Activated T-helper 17 cell treated with anti-CD3 and anti-CD28 coated beads, Interleukin-2, amount 50 U/mL, for 72 hours (primary cell): ENCODE results near the gene ERN1. TPM values are rescaled to one million over a fixed set of nuclear protein-coding genes. Genes with fewer than 3 reads are reported as not detected.

Source experiments
- ATAC-seq: fragments of 150-1000 bp; cut with Tn5 transposase; replicated peaks from 2 replicates; pipeline ENCODE4 v1.10.0; 2021; ENCODE audit warnings: mild to moderate bottlenecking, moderate library complexity
- H3K27ac Mint-ChIP-seq: one replicate; pipeline ENCODE4 v1.8.0; 2022; ENCODE audit warnings: mixed read lengths
- H3K27me3 Mint-ChIP-seq: one replicate; pipeline ENCODE4 v1.8.0; 2022; ENCODE audit warnings: mixed read lengths
- H3K36me3 Mint-ChIP-seq: one replicate; pipeline ENCODE4 v1.8.0; 2022; ENCODE audit warnings: low read depth, mild to moderate bottlenecking, mixed read lengths
- H3K4me1 Mint-ChIP-seq: one replicate; pipeline ENCODE4 v1.8.0; 2022; ENCODE audit warnings: mixed read lengths
- H3K4me3 Mint-ChIP-seq: one replicate; pipeline ENCODE4 v1.8.0; 2022; ENCODE audit warnings: mild to moderate bottlenecking, mixed read lengths
- H3K9me3 Mint-ChIP-seq: one replicate; pipeline ENCODE4 v1.8.0; 2022; ENCODE audit warnings: mixed read lengths
- total RNA-seq, 2 donors: library from RNA; stranded (reverse); gene quantifications; one replicate each; pipeline ENCODE4 v1.2.3, GENCODE V29; 2022

ERN1 gene
- total RNA-seq, 2 donors from 2014 or later, result 42.2 to 93.3 TPM

DNA sequence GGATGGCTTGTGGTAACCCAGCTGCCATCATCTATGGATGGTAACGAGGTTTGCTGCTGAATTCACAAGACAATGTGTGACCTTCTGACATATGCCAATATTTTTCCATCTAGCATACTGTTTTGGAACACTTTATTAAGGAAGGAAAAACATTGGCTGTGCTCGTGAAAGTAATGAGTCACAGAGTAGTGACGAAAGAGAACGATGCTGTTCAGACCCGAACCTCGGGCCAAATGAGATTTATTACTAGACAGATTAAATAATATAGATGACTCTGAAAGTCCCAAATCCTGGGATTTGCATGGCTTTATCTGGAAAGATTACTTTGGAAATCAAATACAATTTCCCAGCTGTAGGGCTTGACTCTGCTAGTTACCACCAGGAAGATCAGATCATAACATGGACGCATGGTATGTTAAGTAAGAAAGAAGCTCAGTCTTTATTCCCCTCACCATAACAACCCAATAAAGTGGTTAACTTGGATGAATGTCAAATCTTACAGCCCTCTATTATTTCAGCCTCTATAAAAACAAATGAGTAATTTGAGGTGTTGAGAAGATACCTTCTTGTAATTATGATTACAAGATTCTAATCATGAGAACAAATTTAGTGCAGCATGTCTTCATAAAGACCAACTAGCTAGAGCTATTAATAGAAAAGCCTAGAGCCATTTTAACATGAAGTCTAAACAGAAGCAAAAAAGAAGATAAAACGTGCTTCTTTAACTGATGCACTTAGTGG lies 32.6 kb downstream of the ERN1 start:
- H3K4me3 Mint-ChIP-seq, result peak overlapping the region; percentile 62
- ATAC-seq, result no peak
- no peaks in the 10 kb centered on the region for H3K27me3 Mint-ChIP-seq
- peak overlapping the region; percentile 78 for H3K27ac Mint-ChIP-seq
- no peaks in the 10 kb centered on the region for H3K9me3 Mint-ChIP-seq
- H3K36me3 Mint-ChIP-seq, result peaks cover 87% of the 10 kb centered on the region
- peaks cover 58% of the 10 kb centered on the region for H3K4me1 Mint-ChIP-seq

DNA sequence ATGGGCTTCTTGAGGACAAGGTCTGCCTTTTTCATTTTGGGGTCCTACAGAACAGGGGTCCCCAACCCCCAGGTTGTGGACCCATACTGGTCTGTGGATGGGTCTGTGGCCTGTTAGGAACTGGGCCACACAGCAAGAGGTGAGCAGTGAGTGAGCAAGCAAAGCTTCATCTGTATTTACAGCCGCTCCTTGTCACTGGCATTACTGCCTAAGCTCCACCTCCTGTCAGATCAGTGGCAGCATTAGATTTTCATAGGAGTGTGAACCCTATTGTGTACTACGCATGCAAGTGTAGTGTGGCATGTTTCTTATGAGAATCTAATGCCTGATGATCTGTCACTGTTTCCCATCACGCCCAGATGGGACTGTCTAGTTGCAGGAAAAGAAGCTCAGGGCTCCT lies 33.9 kb downstream of the ERN1 start:
- Mint-ChIP-seq H3K4me1 (peaks cover 70% of the 10 kb centered on the region), H3K36me3 (peaks cover 86% of the 10 kb centered on the region), H3K27me3 (no peaks in the 10 kb centered on the region), H3K9me3 (no peaks in the 10 kb centered on the region), H3K27ac (peak overlapping the region; percentile 73), H3K4me3 (peak overlapping the region; percentile 51)
- ATAC-seq, result no peak

DNA sequence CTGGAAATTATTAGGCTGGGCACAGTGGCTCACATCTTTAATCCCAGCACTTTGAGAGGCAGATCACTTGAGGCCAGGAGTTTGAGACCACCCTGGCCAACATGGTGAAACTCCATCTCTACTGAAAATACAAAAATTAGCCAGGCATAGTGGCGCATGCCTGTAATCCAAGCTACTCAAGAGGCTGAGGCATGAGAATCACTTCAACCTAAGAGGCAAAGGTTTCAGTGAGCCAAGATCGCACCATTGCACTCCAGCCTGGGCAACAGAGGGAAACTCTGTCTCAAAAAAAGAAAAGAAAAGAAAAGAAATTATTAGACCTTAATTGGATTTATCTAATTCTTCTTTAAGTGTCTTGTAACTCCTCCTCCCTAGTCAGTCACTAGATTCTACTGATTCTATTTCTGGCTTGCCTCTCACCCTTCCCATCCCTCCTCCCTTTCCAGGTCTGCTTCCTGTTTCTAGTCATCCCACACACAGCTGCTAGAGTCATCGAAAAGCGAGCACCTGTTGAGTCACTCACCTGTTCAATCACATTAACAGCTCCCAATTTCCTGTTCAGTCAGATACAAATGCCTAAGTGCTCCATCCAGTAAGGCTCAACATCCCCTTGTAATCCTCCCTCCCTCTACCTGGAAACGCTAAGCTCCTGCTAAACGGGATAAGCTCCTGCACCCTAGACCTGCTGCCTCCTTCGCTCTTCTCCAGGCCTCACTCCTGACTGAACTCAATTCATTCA lies 34.6 kb downstream of the ERN1 start:
- peak; percentile 70 for ATAC-seq
- Mint-ChIP-seq H3K27ac (peak overlapping the region; percentile 73), H3K27me3 (no peaks in the 10 kb centered on the region), H3K36me3 (peaks cover 83% of the 10 kb centered on the region), H3K9me3 (no peaks in the 10 kb centered on the region), H3K4me1 (peaks cover 72% of the 10 kb centered on the region), H3K4me3 (peak overlapping the region; percentile 51)

DNA sequence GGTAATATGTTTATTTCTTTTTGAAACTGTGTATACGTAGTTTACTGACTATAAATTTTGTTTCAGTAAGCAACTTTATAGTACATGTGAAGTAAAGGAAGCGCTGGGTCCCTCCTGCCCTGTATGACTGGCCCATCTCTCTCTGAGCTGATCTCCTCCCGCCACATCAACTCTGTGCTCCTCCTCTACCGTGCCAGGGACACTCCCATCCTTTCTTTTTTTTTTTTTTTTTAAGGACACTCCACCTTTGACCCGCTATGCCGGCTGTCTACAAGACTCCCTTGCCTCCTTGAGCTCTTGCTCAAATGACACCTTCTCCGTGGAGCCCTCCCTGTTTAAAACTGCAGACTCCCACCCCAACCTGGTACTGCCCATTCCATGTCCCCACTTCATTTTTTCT lies 35.5 kb downstream of the ERN1 start:
- Mint-ChIP-seq H3K4me1 (peaks cover 72% of the 10 kb centered on the region), H3K36me3 (peaks cover 86% of the 10 kb centered on the region), H3K4me3 (peak overlapping the region; percentile 51), H3K27ac (peak overlapping the region; percentile 73), H3K27me3 (no peaks in the 10 kb centered on the region), H3K9me3 (no peaks in the 10 kb centered on the region)
- ATAC-seq, result no peak

DNA sequence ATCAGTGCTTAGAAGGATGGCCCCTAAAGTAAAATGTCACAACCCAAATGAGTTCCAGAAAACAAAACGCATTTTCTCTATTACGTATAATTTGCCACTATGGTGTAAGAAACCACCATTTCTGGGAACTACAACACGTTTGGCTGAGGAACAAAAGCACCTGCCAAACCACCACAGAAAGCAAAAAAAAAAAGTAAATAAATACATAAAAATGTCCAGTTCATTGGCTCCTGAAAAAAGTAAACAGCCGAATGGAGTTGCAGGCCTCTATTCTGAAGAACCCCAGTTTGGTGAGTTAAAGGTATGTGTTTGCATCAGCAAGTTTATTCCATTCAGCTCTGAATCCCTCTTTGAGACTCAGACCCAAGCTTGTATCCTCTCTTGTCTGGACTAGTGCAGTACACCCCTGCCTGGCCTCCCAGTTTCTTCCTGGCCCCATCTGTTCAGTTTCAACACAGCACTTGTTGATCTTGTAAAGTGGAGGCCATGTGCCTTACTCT lies 36.9 kb downstream of the ERN1 start:
- Mint-ChIP-seq H3K27ac (no peak overlapping the region), H3K27me3 (no peaks in the 10 kb centered on the region), H3K4me3 (no peak overlapping the region), H3K36me3 (peaks cover 89% of the 10 kb centered on the region), H3K4me1 (peaks cover 75% of the 10 kb centered on the region), H3K9me3 (no peaks in the 10 kb centered on the region)
- peak; percentile 23 for ATAC-seq

DNA sequence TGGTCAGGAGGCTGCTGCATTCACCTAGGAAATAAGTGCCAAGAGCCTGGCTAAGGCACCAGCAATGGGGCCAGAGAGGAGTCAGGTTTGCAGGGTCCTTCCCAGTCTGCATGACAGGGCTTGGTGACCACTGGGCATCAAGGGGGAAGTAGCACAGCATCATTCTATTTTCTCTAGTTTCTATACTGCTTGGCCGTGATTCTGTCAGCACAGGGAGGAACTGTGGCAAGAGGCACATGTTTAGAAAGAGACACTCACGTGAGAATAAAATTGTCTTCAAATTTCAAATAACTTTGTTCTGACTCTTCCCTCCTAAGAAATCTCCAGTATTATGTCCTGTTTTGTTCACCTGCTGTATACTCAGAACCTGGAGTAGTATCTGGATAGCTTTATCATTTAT lies 37.8 kb downstream of the ERN1 start:
- no peak overlapping the region for H3K27ac Mint-ChIP-seq
- ATAC-seq, result no peak
- peaks cover 83% of the 10 kb centered on the region for H3K36me3 Mint-ChIP-seq
- no peak overlapping the region for H3K4me3 Mint-ChIP-seq
- H3K27me3 Mint-ChIP-seq, result no peaks in the 10 kb centered on the region
- no peaks in the 10 kb centered on the region for H3K9me3 Mint-ChIP-seq
- H3K4me1 Mint-ChIP-seq, result peaks cover 79% of the 10 kb centered on the region

DNA sequence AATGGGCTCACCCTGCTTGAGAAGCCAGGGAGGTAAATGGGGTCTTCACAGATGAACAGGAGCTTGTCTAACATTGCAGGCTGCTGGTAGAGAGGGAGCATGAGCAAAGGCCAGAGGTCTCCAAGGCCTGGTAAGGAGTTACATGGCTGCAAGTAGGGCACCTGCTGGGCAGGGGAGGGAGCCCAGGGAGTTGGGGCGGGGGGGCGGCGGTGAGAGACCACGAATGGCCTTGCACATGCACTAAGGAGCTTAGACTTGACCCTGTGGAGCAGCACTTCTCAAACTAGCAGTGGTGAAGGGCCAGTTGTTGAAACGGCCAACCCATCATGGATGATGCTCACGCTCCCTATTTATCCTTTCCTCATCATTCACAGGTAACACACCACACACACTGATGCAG lies 38.4 kb downstream of the ERN1 start:
- Mint-ChIP-seq H3K27ac (no peak overlapping the region), H3K27me3 (no peaks in the 10 kb centered on the region), H3K36me3 (peaks cover 82% of the 10 kb centered on the region), H3K4me3 (no peak overlapping the region), H3K4me1 (peaks cover 75% of the 10 kb centered on the region), H3K9me3 (no peaks in the 10 kb centered on the region)
- ATAC-seq, result peak; percentile 1

DNA sequence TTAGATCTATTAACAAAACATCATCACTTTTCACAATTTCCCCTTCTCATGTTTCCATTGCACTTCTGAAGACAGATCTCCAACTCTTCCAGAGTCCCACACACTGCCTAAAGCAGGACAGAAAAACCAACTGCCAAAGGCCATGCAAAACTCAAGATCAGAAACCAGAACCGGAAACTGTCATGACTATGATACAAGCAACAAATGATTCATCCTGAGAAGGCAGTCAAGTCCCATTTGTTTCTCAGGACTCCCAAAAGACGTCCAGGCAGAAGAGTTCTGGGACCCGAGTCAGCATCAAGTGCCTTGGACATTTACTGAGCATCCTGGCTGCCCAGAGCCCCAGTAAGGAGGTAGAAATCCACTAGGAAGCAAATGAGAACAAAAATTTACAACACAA lies 38.8 kb downstream of the ERN1 start:
- H3K4me3 Mint-ChIP-seq, result no peak overlapping the region
- no peaks in the 10 kb centered on the region for H3K27me3 Mint-ChIP-seq
- peaks cover 77% of the 10 kb centered on the region for H3K36me3 Mint-ChIP-seq
- no peak overlapping the region for H3K27ac Mint-ChIP-seq
- no peaks in the 10 kb centered on the region for H3K9me3 Mint-ChIP-seq
- peaks cover 73% of the 10 kb centered on the region for H3K4me1 Mint-ChIP-seq
- peak; percentile 81 for ATAC-seq

DNA sequence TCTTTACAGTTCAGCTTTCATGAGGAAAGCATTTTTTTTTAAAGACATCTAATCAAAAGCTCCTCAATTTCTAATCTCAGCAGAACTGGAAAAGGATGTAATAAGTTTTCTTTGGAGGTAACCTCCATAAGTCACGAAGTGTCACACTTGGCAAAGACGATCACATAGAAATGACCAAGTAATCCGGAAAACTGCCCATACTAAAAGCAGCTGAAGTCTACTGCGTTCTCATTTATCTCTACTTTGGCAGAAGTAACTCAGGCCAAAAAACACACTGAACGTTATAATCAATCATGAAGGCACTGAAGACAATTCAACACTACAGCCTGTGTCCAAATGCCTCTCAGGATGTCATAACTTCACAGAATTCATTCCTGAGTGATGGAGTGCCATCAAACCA lies 39.8 kb downstream of the ERN1 start:
- Mint-ChIP-seq H3K27ac (no peak overlapping the region), H3K4me1 (peaks cover 63% of the 10 kb centered on the region), H3K27me3 (no peaks in the 10 kb centered on the region), H3K4me3 (no peak overlapping the region), H3K9me3 (no peaks in the 10 kb centered on the region), H3K36me3 (peaks cover 68% of the 10 kb centered on the region)
- ATAC-seq, result no peak

DNA sequence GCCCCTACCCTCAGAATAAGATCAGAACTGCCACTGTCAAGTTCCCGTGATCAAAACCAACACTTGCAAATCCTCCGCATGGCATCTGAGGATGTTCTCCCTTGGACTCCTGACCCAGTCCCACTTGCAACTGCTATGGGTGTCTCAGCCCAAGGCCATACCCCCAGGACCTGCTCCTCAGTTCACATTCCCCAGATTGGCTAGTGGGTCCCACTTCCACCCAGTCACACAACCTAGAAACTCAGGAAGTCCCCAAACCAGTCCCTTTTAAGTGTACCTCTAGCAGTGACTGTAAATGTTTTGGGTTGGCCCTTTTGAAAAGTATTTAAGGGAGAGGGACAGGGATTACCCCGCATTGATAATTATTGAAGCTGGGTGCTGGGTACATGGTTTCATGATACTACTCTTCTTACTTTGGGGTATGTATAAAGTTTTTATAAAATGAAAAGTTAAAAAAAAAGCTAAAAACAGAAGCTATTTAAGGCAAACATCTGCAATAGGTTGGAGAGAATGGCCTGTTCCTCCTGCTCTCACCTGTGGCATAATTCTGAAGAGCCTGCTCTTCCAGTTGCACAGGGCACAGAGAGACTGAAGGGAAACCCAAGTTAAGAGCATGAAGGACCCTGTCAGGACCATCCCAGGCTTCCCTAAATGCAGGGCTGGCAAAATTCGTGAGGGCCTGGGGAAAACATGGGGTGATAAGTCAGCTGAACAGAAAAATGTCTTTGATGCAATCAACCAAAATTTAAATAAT lies 42.5 kb downstream of the ERN1 start:
- Mint-ChIP-seq H3K4me1 (peaks cover 46% of the 10 kb centered on the region), H3K36me3 (peaks cover 46% of the 10 kb centered on the region), H3K27ac (no peak overlapping the region), H3K9me3 (no peaks in the 10 kb centered on the region), H3K27me3 (no peaks in the 10 kb centered on the region), H3K4me3 (no peak overlapping the region)
- ATAC-seq, result peak; percentile 14

DNA sequence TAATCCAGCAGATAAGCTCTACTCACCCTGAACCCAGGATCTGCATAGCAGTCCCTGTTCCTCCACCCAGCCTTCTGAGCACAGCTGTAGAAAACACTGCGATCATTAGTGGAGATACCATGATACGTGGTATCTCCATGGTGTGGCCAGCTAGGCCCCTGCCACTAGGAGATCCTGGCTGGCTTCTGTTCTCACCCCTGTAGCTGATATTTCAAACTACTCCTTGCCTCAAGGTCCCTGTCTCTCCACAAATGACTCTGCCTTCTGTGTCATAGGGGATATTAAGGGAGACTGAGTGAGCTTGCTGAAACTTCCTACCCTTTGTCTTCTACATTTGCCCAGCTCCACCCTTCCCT lies 44.3 kb downstream of the ERN1 start:
- peak; percentile 63 for ATAC-seq
- no peaks in the 10 kb centered on the region for H3K27me3 Mint-ChIP-seq
- peaks cover 49% of the 10 kb centered on the region for H3K36me3 Mint-ChIP-seq
- peaks cover 39% of the 10 kb centered on the region for H3K4me1 Mint-ChIP-seq
- H3K4me3 Mint-ChIP-seq, result no peak overlapping the region
- H3K9me3 Mint-ChIP-seq, result no peaks in the 10 kb centered on the region
- no peak overlapping the region for H3K27ac Mint-ChIP-seq

DNA sequence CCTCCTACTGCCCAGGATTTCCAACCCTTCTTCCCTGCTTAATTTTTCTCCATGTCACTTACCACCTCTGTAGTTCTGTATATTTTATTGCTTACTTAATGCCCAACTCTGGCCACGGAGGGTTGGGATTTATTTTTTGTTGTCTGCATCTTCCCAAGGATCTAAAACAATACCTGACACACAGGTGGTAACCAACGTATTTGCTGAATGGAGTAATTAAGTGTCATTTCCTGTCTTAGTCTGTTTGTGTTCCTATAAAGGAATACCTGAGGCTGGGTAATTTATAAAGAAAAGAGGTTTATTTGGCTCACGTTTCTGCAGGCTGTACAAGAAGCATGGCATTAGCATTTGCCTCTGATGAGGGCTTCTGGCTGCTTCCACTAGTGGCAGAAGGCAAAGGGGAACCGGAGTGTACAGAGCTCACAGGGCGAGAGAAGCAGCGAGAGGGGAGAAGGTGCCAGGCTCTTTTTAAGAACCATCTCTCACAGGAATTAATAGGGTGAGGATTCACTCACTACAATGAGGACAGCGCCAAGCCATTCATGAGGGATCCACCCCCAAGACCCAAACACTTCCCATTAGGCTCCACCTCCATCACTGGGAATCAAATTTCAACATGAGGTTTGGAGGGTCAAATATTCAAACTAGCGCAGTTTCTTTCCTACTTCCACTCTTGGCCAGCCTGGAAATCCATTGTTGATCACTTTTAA lies 44.8 kb downstream of the ERN1 start:
- Mint-ChIP-seq H3K27me3 (no peaks in the 10 kb centered on the region), H3K4me1 (peaks cover 39% of the 10 kb centered on the region), H3K9me3 (no peaks in the 10 kb centered on the region), H3K36me3 (peaks cover 51% of the 10 kb centered on the region), H3K4me3 (no peak overlapping the region), H3K27ac (no peak overlapping the region)
- ATAC-seq, result no peak

DNA sequence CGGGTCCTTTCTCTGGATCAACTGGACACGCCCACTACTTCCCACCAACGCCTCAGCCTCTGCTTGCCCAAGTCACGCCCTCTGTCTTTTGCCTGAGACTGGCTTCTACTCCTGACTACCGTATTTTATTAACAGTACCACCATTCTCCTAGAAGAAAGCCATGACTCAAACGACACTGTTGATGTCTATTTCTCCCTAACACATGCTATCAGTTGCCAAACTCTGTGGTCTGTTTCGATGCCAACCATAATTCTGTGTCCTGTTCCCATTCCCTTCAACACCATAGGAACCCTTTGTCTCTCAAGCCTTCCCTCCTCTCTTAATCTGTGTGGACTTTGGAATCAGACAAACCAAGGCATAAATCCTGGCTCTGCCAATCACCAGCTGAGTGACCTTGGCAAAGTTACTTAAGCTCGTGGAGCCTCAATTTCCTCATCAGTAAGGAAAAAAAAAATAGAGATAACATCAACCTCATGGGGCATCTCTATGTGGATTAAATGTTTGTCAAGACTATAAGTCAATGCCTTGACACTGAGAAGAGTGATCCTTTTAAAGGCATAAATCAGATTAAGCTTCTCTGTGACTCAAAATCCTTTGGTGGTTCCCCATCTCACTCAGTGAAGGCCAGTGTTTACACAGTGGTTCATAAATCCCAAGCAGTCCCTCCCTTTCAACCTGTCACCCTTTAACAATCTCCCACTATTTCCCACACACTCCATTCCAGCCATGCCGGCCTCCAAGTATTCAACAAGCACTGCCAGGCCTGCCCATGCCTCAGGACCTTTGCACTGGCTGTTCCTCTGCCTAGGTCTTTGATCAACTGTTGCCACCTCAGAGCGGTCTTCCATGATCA lies 45.6 kb downstream of the ERN1 start:
- H3K4me3 Mint-ChIP-seq, result no peak overlapping the region
- H3K36me3 Mint-ChIP-seq, result peaks cover 51% of the 10 kb centered on the region
- no peak overlapping the region for H3K27ac Mint-ChIP-seq
- peaks cover 36% of the 10 kb centered on the region for H3K4me1 Mint-ChIP-seq
- H3K9me3 Mint-ChIP-seq, result no peaks in the 10 kb centered on the region
- ATAC-seq, result peak; percentile 51
- no peaks in the 10 kb centered on the region for H3K27me3 Mint-ChIP-seq
